Neural cell (in vitro differentiated cells): ENCODE measurements around the gene PLEKHG3.

Experiments used
- EP300 ChIP-seq: fragments of 450-650 bp; conservative IDR thresholded peaks from 2 replicates; pipeline ENCODE4 v1.6.1; 2014; ENCODE audit warnings: antibody characterized with exemption, mild to moderate bottlenecking, moderate library complexity; ENCODE audit not compliant: poor library complexity, severe bottlenecking
- EZH2 ChIP-seq: fragments of 200-600, 300-800 bp; shearing (Covaris generic), sonication (generic); IDR thresholded peaks from 2 replicates; pipeline ENCODE4 v1.6.1; 2014; ENCODE audit warnings: antibody characterized with exemption, low read length, borderline replicate concordance, mild to moderate bottlenecking; ENCODE audit not compliant: insufficient read depth, poor library complexity, severe bottlenecking
- MXI1 ChIP-seq: fragments of 450-650 bp; conservative IDR thresholded peaks from 2 replicates; pipeline ENCODE4 v1.6.1; 2014; ENCODE audit warnings: antibody characterized with exemption, mild to moderate bottlenecking; ENCODE audit not compliant: poor library complexity, severe bottlenecking
- POLR2AphosphoS5 ChIP-seq: IDR thresholded peaks from 2 replicates; pipeline ENCODE4 v1.6.1; 2012
- SMC3 ChIP-seq: fragments of 450-650 bp; conservative IDR thresholded peaks from 2 replicates; pipeline ENCODE4 v1.6.1; 2014; ENCODE audit warnings: antibody characterized with exemption, mild to moderate bottlenecking, moderate library complexity; ENCODE audit not compliant: poor library complexity
- TF ChIP-seq, protein P1 (sequence below): fragments of 450-650 bp; IDR thresholded peaks from 2 replicates; pipeline ENCODE4 v1.5.1; 2014; ENCODE audit warnings: antibody characterized with exemption, mild to moderate bottlenecking, moderate library complexity; ENCODE audit not compliant: poor library complexity, severe bottlenecking
- TF ChIP-seq, protein P2 (sequence below): IDR thresholded peaks from 2 replicates; pipeline ENCODE4 v1.6.1; 2012; ENCODE audit warnings: borderline replicate concordance

DNA sequence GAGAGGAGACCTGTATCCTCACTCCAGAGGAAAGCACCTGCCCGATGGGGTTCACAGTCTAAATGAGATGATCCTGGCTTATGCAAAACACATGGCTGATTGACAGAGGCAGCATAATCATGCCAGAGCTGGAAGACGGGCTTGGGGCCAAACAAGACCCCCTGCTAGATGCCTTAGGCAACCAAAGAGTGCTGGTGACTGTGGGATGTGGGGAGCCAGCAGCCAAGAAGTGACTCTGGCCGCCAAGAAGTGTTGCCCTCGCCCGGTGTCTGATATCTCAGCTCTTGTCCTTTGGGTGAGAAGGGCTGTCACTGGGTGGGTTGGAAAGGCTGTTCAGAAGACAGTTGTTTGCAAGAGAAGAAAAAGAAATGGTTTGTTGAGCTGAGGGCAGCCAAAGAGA, 56.7 kb downstream of the PLEKHG3 start:
- TF ChIP-seq SMC3, result no peak
- TF ChIP-seq MXI1, result no peak
- TF ChIP-seq, protein P1, sequence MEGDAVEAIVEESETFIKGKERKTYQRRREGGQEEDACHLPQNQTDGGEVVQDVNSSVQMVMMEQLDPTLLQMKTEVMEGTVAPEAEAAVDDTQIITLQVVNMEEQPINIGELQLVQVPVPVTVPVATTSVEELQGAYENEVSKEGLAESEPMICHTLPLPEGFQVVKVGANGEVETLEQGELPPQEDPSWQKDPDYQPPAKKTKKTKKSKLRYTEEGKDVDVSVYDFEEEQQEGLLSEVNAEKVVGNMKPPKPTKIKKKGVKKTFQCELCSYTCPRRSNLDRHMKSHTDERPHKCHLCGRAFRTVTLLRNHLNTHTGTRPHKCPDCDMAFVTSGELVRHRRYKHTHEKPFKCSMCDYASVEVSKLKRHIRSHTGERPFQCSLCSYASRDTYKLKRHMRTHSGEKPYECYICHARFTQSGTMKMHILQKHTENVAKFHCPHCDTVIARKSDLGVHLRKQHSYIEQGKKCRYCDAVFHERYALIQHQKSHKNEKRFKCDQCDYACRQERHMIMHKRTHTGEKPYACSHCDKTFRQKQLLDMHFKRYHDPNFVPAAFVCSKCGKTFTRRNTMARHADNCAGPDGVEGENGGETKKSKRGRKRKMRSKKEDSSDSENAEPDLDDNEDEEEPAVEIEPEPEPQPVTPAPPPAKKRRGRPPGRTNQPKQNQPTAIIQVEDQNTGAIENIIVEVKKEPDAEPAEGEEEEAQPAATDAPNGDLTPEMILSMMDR, result no peak
- no peak for TF ChIP-seq EZH2
- no peak for TF ChIP-seq POLR2AphosphoS5
- TF ChIP-seq, protein P2, sequence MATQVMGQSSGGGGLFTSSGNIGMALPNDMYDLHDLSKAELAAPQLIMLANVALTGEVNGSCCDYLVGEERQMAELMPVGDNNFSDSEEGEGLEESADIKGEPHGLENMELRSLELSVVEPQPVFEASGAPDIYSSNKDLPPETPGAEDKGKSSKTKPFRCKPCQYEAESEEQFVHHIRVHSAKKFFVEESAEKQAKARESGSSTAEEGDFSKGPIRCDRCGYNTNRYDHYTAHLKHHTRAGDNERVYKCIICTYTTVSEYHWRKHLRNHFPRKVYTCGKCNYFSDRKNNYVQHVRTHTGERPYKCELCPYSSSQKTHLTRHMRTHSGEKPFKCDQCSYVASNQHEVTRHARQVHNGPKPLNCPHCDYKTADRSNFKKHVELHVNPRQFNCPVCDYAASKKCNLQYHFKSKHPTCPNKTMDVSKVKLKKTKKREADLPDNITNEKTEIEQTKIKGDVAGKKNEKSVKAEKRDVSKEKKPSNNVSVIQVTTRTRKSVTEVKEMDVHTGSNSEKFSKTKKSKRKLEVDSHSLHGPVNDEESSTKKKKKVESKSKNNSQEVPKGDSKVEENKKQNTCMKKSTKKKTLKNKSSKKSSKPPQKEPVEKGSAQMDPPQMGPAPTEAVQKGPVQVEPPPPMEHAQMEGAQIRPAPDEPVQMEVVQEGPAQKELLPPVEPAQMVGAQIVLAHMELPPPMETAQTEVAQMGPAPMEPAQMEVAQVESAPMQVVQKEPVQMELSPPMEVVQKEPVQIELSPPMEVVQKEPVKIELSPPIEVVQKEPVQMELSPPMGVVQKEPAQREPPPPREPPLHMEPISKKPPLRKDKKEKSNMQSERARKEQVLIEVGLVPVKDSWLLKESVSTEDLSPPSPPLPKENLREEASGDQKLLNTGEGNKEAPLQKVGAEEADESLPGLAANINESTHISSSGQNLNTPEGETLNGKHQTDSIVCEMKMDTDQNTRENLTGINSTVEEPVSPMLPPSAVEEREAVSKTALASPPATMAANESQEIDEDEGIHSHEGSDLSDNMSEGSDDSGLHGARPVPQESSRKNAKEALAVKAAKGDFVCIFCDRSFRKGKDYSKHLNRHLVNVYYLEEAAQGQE, result no peak
- TF ChIP-seq EP300, result no peak
